SK-N-SH treated with all-trans-retinoic acid at 6 μM for 48 hours (cell line): ENCODE results near the gene ZSCAN2.
A peak's percentile ranks its signal among the peaks of the same experiment; 100 is the strongest.

ENCODE experiments used
- ATAC-seq: fragments of 200-7000 bp; cut with Tn5 transposase; 3 replicates; pipeline ENCODE4 v1.9.1; 2020; ENCODE audit warnings: mild to moderate bottlenecking, moderate library complexity
- BACH2 ChIP-seq: fragments of 250-450 bp; sonication (Bioruptor Pico); IDR thresholded peaks from 2 replicates; pipeline ENCODE4 v1.9.0; 2021; ENCODE audit warnings: mild to moderate bottlenecking, borderline replicate concordance
- CSDC2 ChIP-seq: fragments of 250-450 bp; sonication (Bioruptor Pico); IDR thresholded peaks from 2 replicates; pipeline ENCODE4 v1.5.0; 2020; ENCODE audit warnings: mild to moderate bottlenecking, moderate library complexity
- GLIS3 ChIP-seq: fragments of 250-450 bp; sonication (Bioruptor Pico); IDR thresholded peaks from 2 replicates; pipeline ENCODE4 v1.5.0; 2020; ENCODE audit warnings: mild to moderate bottlenecking, moderate library complexity
- ISL1 ChIP-seq: fragments of 250-450 bp; sonication (Bioruptor Pico); IDR thresholded peaks from 2 replicates; pipeline ENCODE4 v2.1.2; 2022; ENCODE audit warnings: mild to moderate bottlenecking, moderate library complexity
- OSR1 ChIP-seq: fragments of 250-450 bp; sonication (Bioruptor Pico); IDR thresholded peaks from 2 replicates; pipeline ENCODE4 v1.8.0; 2022; ENCODE audit warnings: moderate library complexity, mild to moderate bottlenecking, inconsistent platforms
- PPARA ChIP-seq: fragments of 250-450 bp; sonication (Bioruptor Pico); IDR thresholded peaks from 2 replicates; pipeline ENCODE4 v1.5.0; 2020; ENCODE audit warnings: mild to moderate bottlenecking, borderline replicate concordance
- RARB ChIP-seq: fragments of 250-450 bp; sonication (Bioruptor Pico); IDR thresholded peaks from 2 replicates; pipeline ENCODE4 v1.8.0; 2021; ENCODE audit warnings: mild to moderate bottlenecking, moderate library complexity
- SNAI2 ChIP-seq: fragments of 250-450 bp; sonication (Bioruptor Pico); IDR thresholded peaks from 2 replicates; pipeline ENCODE4 v1.5.0; 2020; ENCODE audit warnings: mild to moderate bottlenecking, moderate library complexity
- ZC3H10 ChIP-seq: fragments of 250-450 bp; sonication (Bioruptor Pico); IDR thresholded peaks from 2 replicates; pipeline ENCODE4 v1.5.1; 2021; ENCODE audit warnings: mild to moderate bottlenecking, moderate library complexity
- ZFP3 ChIP-seq: fragments of 250-450 bp; sonication (Bioruptor Pico); IDR thresholded peaks from 2 replicates; pipeline ENCODE4 v1.5.0; 2020; ENCODE audit warnings: mild to moderate bottlenecking, moderate library complexity
- ZNF565 ChIP-seq: fragments of 450-650 bp; formaldehyde crosslinking; conservative IDR thresholded peaks from 2 replicates; pipeline ENCODE4 v1.5.0; 2020; ENCODE audit warnings: low read depth, mild to moderate bottlenecking, moderate library complexity
- ZNF70 ChIP-seq: fragments of 450-650 bp; formaldehyde crosslinking; IDR thresholded peaks from 2 replicates; pipeline ENCODE4 v1.5.0; 2020; ENCODE audit warnings: mild to moderate bottlenecking, moderate library complexity
- TF ChIP-seq, protein P1 (sequence below): fragments of 250-450 bp; sonication (Bioruptor Pico); IDR thresholded peaks from 2 replicates; pipeline ENCODE4 v1.8.0; 2021; ENCODE audit warnings: low read depth, mild to moderate bottlenecking, moderate library complexity, borderline replicate concordance
- TF ChIP-seq, protein P2 (sequence below): fragments of 250-450 bp; sonication (Bioruptor Pico); IDR thresholded peaks from 2 replicates; pipeline ENCODE4 v1.8.0; 2020; ENCODE audit warnings: mild to moderate bottlenecking, moderate library complexity, borderline replicate concordance
- TF ChIP-seq, protein P3 (sequence below): fragments of 250-450 bp; sonication (Bioruptor Pico); IDR thresholded peaks from 2 replicates; pipeline ENCODE4 v1.5.1; 2020; ENCODE audit warnings: low read depth, mild to moderate bottlenecking, moderate library complexity
- TF ChIP-seq, protein P4 (sequence below): fragments of 250-450 bp; sonication (Bioruptor Pico); IDR thresholded peaks from 2 replicates; pipeline ENCODE4 v1.5.1; 2021; ENCODE audit warnings: mild to moderate bottlenecking, moderate library complexity

ZSCAN2 gene

DNA sequence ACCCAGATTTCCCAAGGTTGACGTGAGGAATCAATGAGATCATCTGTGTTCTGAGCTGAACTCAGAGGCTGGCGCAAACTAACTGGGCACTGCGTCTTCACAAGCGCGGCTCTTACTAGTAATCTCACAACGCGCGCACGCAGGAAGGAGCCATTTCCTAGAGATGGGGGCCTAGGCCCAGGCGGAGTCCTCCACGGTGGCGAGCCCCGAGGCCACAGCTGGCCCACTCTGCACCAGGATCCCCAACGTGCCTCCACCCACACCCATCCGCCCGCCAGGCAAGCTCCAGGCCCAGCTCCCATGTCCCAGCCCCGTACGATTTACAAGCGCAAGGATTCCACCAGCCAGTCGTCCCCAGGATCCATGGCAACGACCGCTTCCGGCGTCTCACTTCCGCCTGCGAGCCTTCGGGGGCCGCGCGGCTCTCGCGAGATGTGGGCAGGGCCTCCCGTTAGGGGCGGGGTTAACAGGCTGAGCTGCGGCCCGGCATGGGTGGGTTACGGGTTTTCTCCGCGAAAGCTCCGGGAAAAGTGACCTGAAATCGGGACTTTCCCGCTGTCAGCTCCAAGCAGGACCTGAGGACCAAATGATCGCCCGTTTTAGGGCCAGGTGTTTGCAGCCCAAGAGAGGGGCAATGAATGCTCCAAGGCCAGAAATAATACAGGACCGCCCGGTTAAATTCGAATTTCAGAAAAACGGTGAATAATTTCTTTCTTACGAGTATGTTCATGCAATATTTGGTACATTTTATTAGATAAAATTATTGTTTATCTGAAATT is 53.3 kb downstream of the ZSCAN2 start, which contains the start of gene WDR73:
Gene WDR73, minus strand, starts transcription at position 374 of the 779 bp plus-strand sequence. Its CDS starts 9 bp downstream, at position 365.
- TF ChIP-seq, protein P1, sequence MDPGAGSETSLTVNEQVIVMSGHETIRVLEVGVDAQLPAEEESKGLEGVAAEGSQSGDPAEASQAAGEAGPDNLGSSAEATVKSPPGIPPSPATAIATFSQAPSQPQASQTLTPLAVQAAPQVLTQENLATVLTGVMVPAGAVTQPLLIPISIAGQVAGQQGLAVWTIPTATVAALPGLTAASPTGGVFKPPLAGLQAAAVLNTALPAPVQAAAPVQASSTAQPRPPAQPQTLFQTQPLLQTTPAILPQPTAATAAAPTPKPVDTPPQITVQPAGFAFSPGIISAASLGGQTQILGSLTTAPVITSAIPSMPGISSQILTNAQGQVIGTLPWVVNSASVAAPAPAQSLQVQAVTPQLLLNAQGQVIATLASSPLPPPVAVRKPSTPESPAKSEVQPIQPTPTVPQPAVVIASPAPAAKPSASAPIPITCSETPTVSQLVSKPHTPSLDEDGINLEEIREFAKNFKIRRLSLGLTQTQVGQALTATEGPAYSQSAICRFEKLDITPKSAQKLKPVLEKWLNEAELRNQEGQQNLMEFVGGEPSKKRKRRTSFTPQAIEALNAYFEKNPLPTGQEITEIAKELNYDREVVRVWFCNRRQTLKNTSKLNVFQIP (CRISPR knock-in tag), result 0 out of 2 replicates have a peak, but pooled peaks have one; percentile 58
- no peak for TF ChIP-seq OSR1 (CRISPR knock-in tag)
- 0 out of 2 replicates have a peak, but pooled peaks have one; percentile 56 for TF ChIP-seq GLIS3 (CRISPR knock-in tag)
- 0 out of 2 replicates have a peak, but pooled peaks have one; percentile 46 for TF ChIP-seq ZFP3 (CRISPR knock-in tag)
- 0 out of 2 replicates have a peak, but pooled peaks have one; percentile 1 for TF ChIP-seq CSDC2 (CRISPR knock-in tag)
- no peak for TF ChIP-seq ISL1 (CRISPR knock-in tag)
- TF ChIP-seq, protein P2, sequence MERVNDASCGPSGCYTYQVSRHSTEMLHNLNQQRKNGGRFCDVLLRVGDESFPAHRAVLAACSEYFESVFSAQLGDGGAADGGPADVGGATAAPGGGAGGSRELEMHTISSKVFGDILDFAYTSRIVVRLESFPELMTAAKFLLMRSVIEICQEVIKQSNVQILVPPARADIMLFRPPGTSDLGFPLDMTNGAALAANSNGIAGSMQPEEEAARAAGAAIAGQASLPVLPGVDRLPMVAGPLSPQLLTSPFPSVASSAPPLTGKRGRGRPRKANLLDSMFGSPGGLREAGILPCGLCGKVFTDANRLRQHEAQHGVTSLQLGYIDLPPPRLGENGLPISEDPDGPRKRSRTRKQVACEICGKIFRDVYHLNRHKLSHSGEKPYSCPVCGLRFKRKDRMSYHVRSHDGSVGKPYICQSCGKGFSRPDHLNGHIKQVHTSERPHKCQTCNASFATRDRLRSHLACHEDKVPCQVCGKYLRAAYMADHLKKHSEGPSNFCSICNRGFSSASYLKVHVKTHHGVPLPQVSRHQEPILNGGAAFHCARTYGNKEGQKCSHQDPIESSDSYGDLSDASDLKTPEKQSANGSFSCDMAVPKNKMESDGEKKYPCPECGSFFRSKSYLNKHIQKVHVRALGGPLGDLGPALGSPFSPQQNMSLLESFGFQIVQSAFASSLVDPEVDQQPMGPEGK (CRISPR knock-in tag), result no peak
- TF ChIP-seq, all 23 proteins: peak for 4
- peak; percentile 88 for ATAC-seq

DNA sequence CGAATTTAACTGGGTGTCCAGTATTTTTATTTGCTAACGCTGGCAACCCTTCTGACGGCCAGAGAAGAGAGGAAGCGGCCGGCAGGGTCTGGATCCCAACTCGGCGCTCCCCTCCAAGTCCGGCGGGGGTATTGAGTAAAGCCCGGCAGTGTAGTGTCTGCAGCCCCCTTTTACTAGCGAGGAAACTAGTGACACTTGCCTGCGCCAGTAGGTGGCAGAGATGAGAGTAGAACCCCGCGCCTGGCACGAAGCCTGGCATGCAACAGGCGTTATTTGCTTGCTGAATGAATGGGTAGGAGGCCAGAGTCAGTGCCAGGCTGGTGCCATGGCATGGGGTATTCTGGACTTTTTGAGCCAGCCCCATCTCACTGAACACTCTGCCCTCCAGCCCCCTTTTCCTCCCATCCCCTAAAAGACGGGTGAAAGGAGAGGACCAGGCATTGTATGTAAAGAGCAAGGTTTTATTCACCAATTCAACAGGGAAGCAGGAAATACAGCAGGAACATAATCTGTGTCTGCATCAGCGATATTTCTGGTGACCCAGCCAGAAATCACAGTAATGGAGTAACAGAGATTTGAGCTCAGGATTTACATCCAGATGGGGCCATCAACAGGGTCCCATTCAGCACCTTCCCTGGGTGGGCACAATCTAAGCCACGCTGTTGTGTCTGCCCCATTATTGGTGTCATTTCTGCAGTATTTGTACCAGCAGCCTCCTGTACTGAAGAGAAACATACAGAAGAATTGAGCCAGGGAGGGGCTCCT is 54.1 kb downstream of the ZSCAN2 start:
- TF ChIP-seq ZC3H10 (CRISPR knock-in tag), result no peak
- TF ChIP-seq BACH2 (CRISPR knock-in tag), result no peak
- TF ChIP-seq ZNF70, result no peak
- TF ChIP-seq ZNF565 (CRISPR knock-in tag), result no peak
- peak; percentile 55 for ATAC-seq

DNA sequence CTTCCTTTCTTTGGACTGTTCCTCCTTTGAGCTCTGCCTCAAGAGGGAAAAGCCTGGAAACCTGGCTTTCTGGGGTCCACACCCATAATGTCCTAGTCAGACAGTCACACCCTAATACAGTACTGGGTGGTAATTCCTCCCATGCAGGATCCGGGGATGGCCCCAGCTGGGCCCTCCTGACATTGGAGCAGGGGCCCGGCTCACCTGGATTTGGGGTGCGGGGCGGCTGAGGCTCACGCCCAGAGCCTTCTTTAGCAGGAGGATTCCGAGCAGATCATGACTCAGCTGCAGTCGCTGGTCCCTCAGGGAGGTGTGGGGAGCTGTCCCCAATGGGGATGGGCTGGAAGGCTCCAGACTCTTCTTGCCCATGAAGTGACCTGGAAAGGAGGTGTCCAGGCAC is 56.2 kb downstream of the ZSCAN2 start:
- no peak for ATAC-seq
- TF ChIP-seq RARB (no peak), OSR1 (CRISPR knock-in tag) (no peak), ZC3H10 (CRISPR knock-in tag) (no peak), SNAI2 (no peak), ISL1 (CRISPR knock-in tag) (no peak), GLIS3 (CRISPR knock-in tag) (no peak), ZFP3 (CRISPR knock-in tag) (no peak), PPARA (no peak), ZNF565 (CRISPR knock-in tag) (no peak)
- TF ChIP-seq, protein P1 (CRISPR knock-in tag), result no peak
- TF ChIP-seq, protein P2 (CRISPR knock-in tag), result no peak
- TF ChIP-seq, protein P3, sequence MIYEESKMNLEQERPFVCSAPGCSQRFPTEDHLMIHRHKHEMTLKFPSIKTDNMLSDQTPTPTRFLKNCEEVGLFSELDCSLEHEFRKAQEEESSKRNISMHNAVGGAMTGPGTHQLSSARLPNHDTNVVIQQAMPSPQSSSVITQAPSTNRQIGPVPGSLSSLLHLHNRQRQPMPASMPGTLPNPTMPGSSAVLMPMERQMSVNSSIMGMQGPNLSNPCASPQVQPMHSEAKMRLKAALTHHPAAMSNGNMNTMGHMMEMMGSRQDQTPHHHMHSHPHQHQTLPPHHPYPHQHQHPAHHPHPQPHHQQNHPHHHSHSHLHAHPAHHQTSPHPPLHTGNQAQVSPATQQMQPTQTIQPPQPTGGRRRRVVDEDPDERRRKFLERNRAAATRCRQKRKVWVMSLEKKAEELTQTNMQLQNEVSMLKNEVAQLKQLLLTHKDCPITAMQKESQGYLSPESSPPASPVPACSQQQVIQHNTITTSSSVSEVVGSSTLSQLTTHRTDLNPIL, result no peak
- TF ChIP-seq, protein P4, sequence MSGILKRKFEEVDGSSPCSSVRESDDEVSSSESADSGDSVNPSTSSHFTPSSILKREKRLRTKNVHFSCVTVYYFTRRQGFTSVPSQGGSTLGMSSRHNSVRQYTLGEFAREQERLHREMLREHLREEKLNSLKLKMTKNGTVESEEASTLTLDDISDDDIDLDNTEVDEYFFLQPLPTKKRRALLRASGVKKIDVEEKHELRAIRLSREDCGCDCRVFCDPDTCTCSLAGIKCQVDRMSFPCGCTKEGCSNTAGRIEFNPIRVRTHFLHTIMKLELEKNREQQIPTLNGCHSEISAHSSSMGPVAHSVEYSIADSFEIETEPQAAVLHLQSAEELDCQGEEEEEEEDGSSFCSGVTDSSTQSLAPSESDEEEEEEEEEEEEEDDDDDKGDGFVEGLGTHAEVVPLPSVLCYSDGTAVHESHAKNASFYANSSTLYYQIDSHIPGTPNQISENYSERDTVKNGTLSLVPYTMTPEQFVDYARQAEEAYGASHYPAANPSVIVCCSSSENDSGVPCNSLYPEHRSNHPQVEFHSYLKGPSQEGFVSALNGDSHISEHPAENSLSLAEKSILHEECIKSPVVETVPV, result no peak
